Measurements from ENCODE around the gene FXYD4. TPM values are rescaled to one million over a fixed set of nuclear protein-coding genes. Genes with fewer than 3 reads are reported as not detected.

The FXYD4 gene
- total and polyA plus RNA-seq, 2 of the 8 experiments (the other 6 are each of a cell fraction or from before 2014, with no cell fraction given), result not detected

- CTCF ChIA-PET (ENCODE audit: partially characterized antibody), result no interaction called here
- no peak for TF ChIP-seq CTBP2 (IDR thresholded peaks at IDR 0.05; ENCODE audit: borderline replicate concordance, insufficient read depth, insufficient read length, low read length)
- TF ChIP-seq SIN3A (conservative IDR thresholded peaks at IDR 0.05 in 1 of 2, IDR thresholded peaks at IDR 0.05 in 1 of 2; ENCODE audit: low read depth in 1 of 2, low read length in 2 of 2), result no peak
- no peak for TF ChIP-seq NRF1 (IDR thresholded peaks at IDR 0.05; ENCODE audit: low read depth, low read length)
- TF ChIP-seq EZH2 (IDR thresholded peaks at IDR 0.05; ENCODE audit: low read depth, low read length, severe bottlenecking), result no peak
- TF ChIP-seq CTCF (IDR thresholded peaks at IDR 0.05; ENCODE audit: control extremely low read depth in 1 of 3, insufficient read depth in 1 of 3, low read depth in 1 of 3, low read length in 3 of 3), result no peak
- TF ChIP-seq POLR2A (IDR thresholded peaks at IDR 0.05; ENCODE audit: control extremely low read depth in 1 of 2, low read depth in 2 of 2, low read length in 2 of 2), result no peak
- no peak for TF ChIP-seq YY1 (IDR thresholded peaks at IDR 0.05; ENCODE audit: low read depth, low read length)
- no peak for TF ChIP-seq KDM4A (IDR thresholded peaks at IDR 0.05; ENCODE audit: low read depth, low read length, severe bottlenecking)
- TF ChIP-seq CBX5 (IDR thresholded peaks at IDR 0.05; ENCODE audit: low read depth, low read length), result no peak
Observed at GRCh38 chr10:43404704-43405084, 33.3 kb downstream of the FXYD4 start.

More at GRCh38 chr10:43404704-43405084, 33.3 kb downstream of the FXYD4 start:
- H3K27me3 ChIP-seq (replicated peaks in 1 of 4; ENCODE audit: control insufficient read depth in 3 of 4, extremely low read depth in 1 of 4, insufficient read depth in 3 of 4, low read length in 3 of 4), result no peaks in the 10 kb centered on the region
- FAIRE-seq, result no peak
- H3K56ac ChIP-seq (replicated peaks; ENCODE audit: insufficient read length, low read depth, low read length), result no peak overlapping the region
- no peak overlapping the region for H2BK12ac ChIP-seq (ENCODE audit: low read depth, low read length)
- peaks cover 14 to 17% of the 10 kb centered on the region in 2 experiments for H4K20me1 ChIP-seq (replicated peaks in 1 of 2; ENCODE audit: control insufficient read depth in 1 of 2, insufficient read depth in 2 of 2, low read length in 2 of 2)
- peaks cover 9% of the 10 kb centered on the region; the same call in 1 of the 2 replicates for H3K23me2 ChIP-seq (ENCODE audit: low read depth, low read length)
- peaks cover 1 to 16% (median 14%) of the 10 kb centered on the region in 4 experiments for H3K4me1 ChIP-seq (replicated peaks in 1 of 4; ENCODE audit: control insufficient read depth in 3 of 4, insufficient read depth in 4 of 4, low read length in 3 of 4)
- H4K5ac ChIP-seq (ENCODE audit: insufficient read length, low read depth, low read length), result no peak overlapping the region
- H3K4me3 ChIP-seq (ENCODE audit: extremely low read depth in 1 of 4, insufficient read depth in 2 of 4, low read depth in 3 of 4, low read length in 4 of 4), result peak overlapping the region in 1 of 4 experiments; percentile 95; a peak in 2 of 8 replicates
- no peak overlapping the region for H4K91ac ChIP-seq (replicated peaks; ENCODE audit: insufficient read length, low read length)
- no peak overlapping the region for H2AFZ ChIP-seq (ENCODE audit: low read length)
- POLR2A ChIA-PET (ENCODE audit: partially characterized antibody), result interaction anchor here (1.1 to 3.9 kb wide), 6 partner anchors 7 to 52 kb away, joined by 3 to 104 read pairs (median 4); no protein-coding TSS in a partner anchor
- H3K27ac ChIP-seq (ENCODE audit: low read depth, low read length), result no peak overlapping the region
- H2BK5ac ChIP-seq (ENCODE audit: low read depth, low read length), result no peak overlapping the region
- H3K23ac ChIP-seq (ENCODE audit: insufficient read length), result no peak overlapping the region
- peaks cover 63 to 87% of the 10 kb centered on the region in 2 experiments for H3K79me2 ChIP-seq (ENCODE audit: control insufficient read depth in 1 of 2, insufficient read depth in 2 of 2, low read length in 2 of 2)
- H3K79me1 ChIP-seq (ENCODE audit: low read depth, low read length), result no peaks in the 10 kb centered on the region
- no peak for DNase-seq (ENCODE audit: low read depth in 1 of 2, low spot score in 2 of 2)
- no peaks in the 10 kb centered on the region for H3K9me3 ChIP-seq (ENCODE audit: insufficient read depth in 2 of 2, low read depth in 1 of 2, low read length in 1 of 2)
- peak overlapping the region; percentile 50 to 80 for H3K4me2 ChIP-seq (ENCODE audit: insufficient read depth in 1 of 2, low read depth in 2 of 2, low read length in 2 of 2)
- no peak overlapping the region for H3K4ac ChIP-seq (replicated peaks; ENCODE audit: insufficient read length, low read depth, low read length)
- no peak overlapping the region for H4K8ac ChIP-seq (ENCODE audit: extremely low read depth, insufficient read depth, low read length)
- H2BK20ac ChIP-seq (ENCODE audit: low read length), result no peak overlapping the region
- no peak overlapping the region for H2BK15ac ChIP-seq (ENCODE audit: low read length)
- no peak overlapping the region for H2BK120ac ChIP-seq (replicated peaks; ENCODE audit: low read depth, low read length)
- H3K14ac ChIP-seq (ENCODE audit: insufficient read length), result no peak overlapping the region
- H3K9ac ChIP-seq (replicated peaks in 1 of 4; ENCODE audit: extremely low read depth in 1 of 4, low read depth in 3 of 4, low read length in 3 of 4), result no peak overlapping the region
- WGBS, 2 experiments (ENCODE audit: extremely low coverage in 1 of 2, insufficient coverage in 1 of 2, insufficient read length in 1 of 2, insufficient replicate concordance in 2 of 2, low coverage in 1 of 2, low lambda C conversion rate in 2 of 2, missing lambda C conversion rate in 1 of 2), result 62% methylated on average over 6 of the region's 6 CpGs; no CpG with 5 or more reads in 1 of the 2 experiments
- H3K36me3 ChIP-seq (ENCODE audit: control insufficient read depth in 2 of 4, insufficient read depth in 4 of 4, low read length in 3 of 4), result peaks cover 0 to 1% (median 0%) of the 10 kb centered on the region in 4 experiments; a peak in 2 of 8 replicates
- H2AK5ac ChIP-seq (ENCODE audit: low read depth, low read length), result no peak overlapping the region
- no peak overlapping the region for H3K18ac ChIP-seq (ENCODE audit: extremely low read depth, low read length)

All from H1 (cell line).